Endothelial cell of umbilical vein (primary cell): ENCODE measurements around the gene MIER2. TPM values are rescaled to one million over a fixed set of nuclear protein-coding genes. Genes with fewer than 3 reads are reported as not detected.

Source experiments
- BruUV-seq: library from RNA; stranded (reverse); fragments of 400-500 nt; replicated peaks from 2 replicates; lab custom pipeline; 2021; lab: Mats Ljungman, UMichigan
- CTCF ChIA-PET: fragments of 300-600, 350-600 bp; sonication (Branson Sonifier 250); formaldehyde crosslinking; loops from one replicate; lab custom pipeline; 2021; ENCODE audit warnings: antibody characterized with exemption, inconsistent platforms; lab: Charles Lee
- POLR2A ChIA-PET: fragments of 300-600, 350-600 bp; sonication (Branson Sonifier 250); formaldehyde crosslinking; loops from one replicate; lab custom pipeline; 2021; ENCODE audit warnings: antibody characterized with exemption, inconsistent platforms; lab: Charles Lee
- DNase-seq: peaks from one replicate; pipeline ENCODE4 v3.0.0-alpha.2; 2011; ENCODE audit warnings: low read depth, low spot score
- FAIRE-seq: peaks from 2 replicates; lab custom pipeline; 2011; peaks lifted over from hg19 to GRCh38; lab: Jason Lieb, UNC
- H2AFZ ChIP-seq: 2 replicates; pipeline ENCODE4 v1.6.0; 2012; ENCODE audit warnings: low read depth, low read length, control low read depth, inconsistent platforms
- H3K27ac ChIP-seq: 2 replicates; pipeline ENCODE4 v1.5.1; 2011; ENCODE audit warnings: low read depth, mild to moderate bottlenecking, control low read depth, low read length, moderate library complexity; ENCODE audit not compliant: insufficient read depth
- H3K27me3 ChIP-seq, 2 experiments: 2 replicates each; pipeline versions ENCODE4 v1.6.0 to v1.6.1; 2011; ENCODE audit warnings: low read length in 2 of 2, mixed read lengths in 1 of 2; ENCODE audit not compliant: control insufficient read depth in 2 of 2, insufficient read depth in 2 of 2
- H3K36me3 ChIP-seq, 2 experiments: 2 replicates in 1 of 2; 3 replicates in 1 of 2; pipeline ENCODE4 v1.5.1; 2011; ENCODE audit warnings: low read length in 2 of 2, mild to moderate bottlenecking in 1 of 2, moderate library complexity in 1 of 2; ENCODE audit not compliant: control insufficient read depth in 2 of 2, insufficient read depth in 2 of 2; ENCODE audit errors: extremely low read depth in 1 of 2
- H3K4me1 ChIP-seq: 3 replicates; pipeline ENCODE4 v1.5.1; 2011; ENCODE audit warnings: mild to moderate bottlenecking, low read length; ENCODE audit not compliant: control insufficient read depth, insufficient read depth; ENCODE audit errors: extremely low read depth
- H3K4me2 ChIP-seq: 2 replicates; pipeline ENCODE4 v1.6.1; 2011; ENCODE audit warnings: low read length, control low read depth, mixed read lengths; ENCODE audit not compliant: insufficient read depth
- H3K4me3 ChIP-seq, 3 experiments: fragments of 200-600 bp in 1 of 3; sonication (generic), shearing (Covaris generic) in 1 of 3; replicated peaks in 1 of 3; 2 replicates each; pipeline ENCODE4 v1.5.1; 2011 to 2016; ENCODE audit warnings: control low read depth in 3 of 3, low read length in 3 of 3, mild to moderate bottlenecking in 2 of 3, inconsistent platforms in 1 of 3, low read depth in 1 of 3, moderate library complexity in 1 of 3; ENCODE audit not compliant: insufficient read depth in 1 of 3
- H3K79me2 ChIP-seq: 2 replicates; pipeline ENCODE4 v1.6.0; 2012; ENCODE audit warnings: low read length, inconsistent platforms; ENCODE audit not compliant: control insufficient read depth, insufficient read depth
- H3K9ac ChIP-seq: replicated peaks from 2 replicates; pipeline ENCODE3; 2011; ENCODE audit warnings: low read length, control low read depth; ENCODE audit not compliant: insufficient read depth; ENCODE audit errors: extremely low read depth
- H3K9me1 ChIP-seq: replicated peaks from 3 replicates; pipeline ENCODE4 v1.6.0; 2011; ENCODE audit warnings: mild to moderate bottlenecking, low read length; ENCODE audit not compliant: control insufficient read depth, insufficient read depth; ENCODE audit errors: extremely low read depth
- H3K9me3 ChIP-seq: replicated peaks from 2 replicates; pipeline ENCODE4 v1.5.1; 2012; ENCODE audit warnings: low read length, inconsistent platforms; ENCODE audit not compliant: control insufficient read depth, insufficient read depth
- H4K20me1 ChIP-seq: replicated peaks from 2 replicates; pipeline ENCODE3; 2011; ENCODE audit warnings: mild to moderate bottlenecking, low read length; ENCODE audit not compliant: control insufficient read depth, insufficient read depth; ENCODE audit errors: extremely low read depth
- EZH2 ChIP-seq: IDR thresholded peaks from 2 replicates; pipeline ENCODE4 v1.6.1; 2012; ENCODE audit warnings: borderline replicate concordance, low read depth, mild to moderate bottlenecking, moderate library complexity, low read length, inconsistent platforms; ENCODE audit not compliant: severe bottlenecking
- FOS ChIP-seq: IDR thresholded peaks from 2 replicates; pipeline ENCODE4 v1.6.1; 2011; ENCODE audit warnings: mild to moderate bottlenecking, low read length, moderate library complexity, borderline replicate concordance; ENCODE audit not compliant: insufficient read depth
- GATA2 ChIP-seq: IDR thresholded peaks from 2 replicates; pipeline ENCODE4 v1.7.0; 2011; ENCODE audit warnings: low read depth, mild to moderate bottlenecking, moderate library complexity, mixed read lengths, low read length; ENCODE audit not compliant: insufficient read length, insufficient read depth
- MYC ChIP-seq: IDR thresholded peaks from one replicate; pipeline ENCODE4 v1.6.1; 2011; ENCODE audit warnings: mild to moderate bottlenecking, low read depth, low read length
- dilution Hi-C: fragments of 300-500 bp; cut with MboI; formaldehyde crosslinking; loops from one replicate; pipeline ENCODE4 v1.15.0; 2019; ENCODE audit warnings: low sequenced_read_pairs; ENCODE audit not compliant: extremely low pct_ligation_motif_present
- intact Hi-C: fragments of 100-400 bp; cut with micrococcal nuclease; formaldehyde crosslinking; loops from one replicate; pipeline ENCODE4 v1.10.0; 2022
- polyA plus RNA-seq, 4 experiments: library from polyadenylated mRNA; depleted of rRNA in 3 of 4; stranded (reverse) in 3 of 4; unstranded in 1 of 4; fragments of >200 nt; gene quantifications; 2 replicates each; pipeline versions ENCODE4 v1.2.1 to v1.2.3, GENCODE V29; 2011 to 2012; ENCODE audit warnings: missing spikeins in 1 of 4
- total RNA-seq: library from RNA; stranded (reverse); gene quantifications from 2 replicates; pipeline ENCODE4 v1.2.3, GENCODE V29; 2021
- TF ChIP-seq, protein P1 (sequence below), 2 donors: IDR thresholded peaks; 1 replicate in 1 of 2; 2 replicates in 1 of 2; pipeline ENCODE4 v1.5.1; 2011; ENCODE audit warnings: low read length in 2 of 2, mild to moderate bottlenecking in 2 of 2, moderate library complexity in 2 of 2, control low read depth in 1 of 2, inconsistent platforms in 1 of 2, low read depth in 1 of 2; ENCODE audit not compliant: insufficient read depth in 1 of 2; ENCODE audit errors: extremely low read depth in 1 of 2

MIER2 gene
- total and polyA plus RNA-seq, 2 donors (not counting 3 experiments of a cell fraction or from before 2014, with no cell fraction given) = 20.3 to 44.9 TPM

GRCh38 chr19:371501-372168 is 27.0 kb upstream of the MIER2 start:
- Histone ChIP-seq H3K9ac (no peak overlapping the region), H3K79me2 (no peaks in the 10 kb centered on the region)
- CTCF ChIA-PET = no interaction called here

More at GRCh38 chr19:371501-372168, 27.0 kb upstream of the MIER2 start:
- H3K9me3 ChIP-seq = no peaks in the 10 kb centered on the region
- no peaks in the 10 kb centered on the region for H3K9me1 ChIP-seq
- no peaks in the 10 kb centered on the region for H3K36me3 ChIP-seq
- H4K20me1 ChIP-seq = no peaks in the 10 kb centered on the region
- no TSS peak for BruUV-seq
- H3K4me1 ChIP-seq = no peaks in the 10 kb centered on the region
- intact Hi-C loops = no loop called here
- peaks cover 0 to 1% of the 10 kb centered on the region in 2 experiments for H3K27me3 ChIP-seq
- no peak overlapping the region for H3K4me3 ChIP-seq
- no peak overlapping the region for H3K27ac ChIP-seq
- POLR2A ChIA-PET = no interaction called here
- dilution Hi-C loops = no loop called here
- TF ChIP-seq FOS = no peak
- no peak for TF ChIP-seq EZH2
- no peak for TF ChIP-seq GATA2
- TF ChIP-seq, protein P1, sequence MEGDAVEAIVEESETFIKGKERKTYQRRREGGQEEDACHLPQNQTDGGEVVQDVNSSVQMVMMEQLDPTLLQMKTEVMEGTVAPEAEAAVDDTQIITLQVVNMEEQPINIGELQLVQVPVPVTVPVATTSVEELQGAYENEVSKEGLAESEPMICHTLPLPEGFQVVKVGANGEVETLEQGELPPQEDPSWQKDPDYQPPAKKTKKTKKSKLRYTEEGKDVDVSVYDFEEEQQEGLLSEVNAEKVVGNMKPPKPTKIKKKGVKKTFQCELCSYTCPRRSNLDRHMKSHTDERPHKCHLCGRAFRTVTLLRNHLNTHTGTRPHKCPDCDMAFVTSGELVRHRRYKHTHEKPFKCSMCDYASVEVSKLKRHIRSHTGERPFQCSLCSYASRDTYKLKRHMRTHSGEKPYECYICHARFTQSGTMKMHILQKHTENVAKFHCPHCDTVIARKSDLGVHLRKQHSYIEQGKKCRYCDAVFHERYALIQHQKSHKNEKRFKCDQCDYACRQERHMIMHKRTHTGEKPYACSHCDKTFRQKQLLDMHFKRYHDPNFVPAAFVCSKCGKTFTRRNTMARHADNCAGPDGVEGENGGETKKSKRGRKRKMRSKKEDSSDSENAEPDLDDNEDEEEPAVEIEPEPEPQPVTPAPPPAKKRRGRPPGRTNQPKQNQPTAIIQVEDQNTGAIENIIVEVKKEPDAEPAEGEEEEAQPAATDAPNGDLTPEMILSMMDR (IDR thresholded peaks at IDR 0.05; ENCODE audit: extremely low read depth in 1 of 2, insufficient read depth in 1 of 2, low read depth in 1 of 2, low read length in 2 of 2) = no peak
- no peak for TF ChIP-seq MYC
- H2AFZ ChIP-seq = no peak overlapping the region
- FAIRE-seq = no peak
- no peak for DNase-seq
- no peak overlapping the region for H3K4me2 ChIP-seq
